T-helper 1 cell (primary cell): Measurements from ENCODE around the gene ITGBL1.

Experiments
- DNase-seq, 5 donors: peaks; one replicate each; pipeline ENCODE4 v3.0.0-alpha.2; 2012 to 2020

ITGBL1 gene

DNA sequence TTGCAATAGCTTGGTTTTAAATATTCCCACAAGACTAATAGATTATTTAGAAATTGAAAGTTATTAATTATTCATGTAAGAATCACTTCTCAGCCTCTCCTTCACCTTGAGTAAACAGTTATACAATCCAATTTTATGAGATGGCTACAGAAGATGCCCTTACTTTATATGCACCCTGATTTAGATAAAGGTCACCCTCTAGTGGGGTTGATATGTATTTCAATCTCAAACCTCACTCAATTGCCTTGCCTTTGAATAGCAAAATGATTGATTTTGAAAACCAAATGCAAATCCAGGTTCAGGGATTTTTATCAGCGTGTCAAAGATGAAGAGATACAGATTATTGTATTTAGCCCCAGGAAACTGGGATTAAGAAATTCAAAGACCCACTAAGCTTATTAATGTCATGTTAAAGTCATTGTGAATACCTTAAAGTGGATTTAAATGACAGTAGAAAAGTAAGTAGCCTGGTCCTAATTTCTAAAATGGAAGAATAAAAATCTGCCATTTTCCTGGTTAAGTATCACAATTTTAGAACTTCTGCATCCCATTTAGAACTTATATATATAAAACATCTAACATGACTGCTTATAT, 305.1 kb downstream of the ITGBL1 start:
- peak in 1 of 5 donors; percentile 5 for DNase-seq

DNA sequence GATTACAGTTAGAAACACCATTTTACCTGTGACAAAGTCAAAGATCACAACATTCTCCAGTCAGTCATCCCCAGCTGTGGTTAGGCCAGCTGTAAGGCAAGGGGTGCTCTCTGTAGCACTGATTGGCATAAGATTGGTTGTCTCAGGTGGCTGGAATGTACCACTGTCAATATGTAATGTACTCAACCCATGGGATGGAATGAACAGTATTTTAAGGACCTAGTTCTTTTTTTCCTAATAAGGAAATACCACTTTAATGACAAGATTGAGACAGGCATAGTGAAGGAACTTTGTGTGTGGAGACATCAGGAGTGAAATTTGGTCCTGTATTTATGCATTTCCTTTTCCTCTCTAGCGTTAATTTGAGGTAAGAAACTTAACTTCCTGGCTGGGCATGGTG, 310.7 kb downstream of the ITGBL1 start:
- DNase-seq, result no peak
